HepG2 (cell line): ENCODE results near the gene UBE3B. TPM values are rescaled to one million over a fixed set of nuclear protein-coding genes. Genes with fewer than 3 reads are reported as not detected.
A peak's percentile ranks its signal among the peaks of the same experiment; 100 is the strongest.

ENCODE experiments used
- AGO1 ChIP-seq: fragments of 200-400 bp; formaldehyde crosslinking; IDR thresholded peaks from 2 replicates; pipeline ENCODE4 v1.6.1; 2017; ENCODE audit warnings: mild to moderate bottlenecking, low read depth, low read length, moderate library complexity; ENCODE audit not compliant: poor library complexity, severe bottlenecking
- CHD2 ChIP-seq: IDR thresholded peaks from 2 replicates; pipeline ENCODE4 v1.6.1; 2011; ENCODE audit warnings: low read depth, low read length, improper control_type of control experiment
- CREM ChIP-seq, 2 experiments: sonication (generic) in 1 of 2; formaldehyde crosslinking in 1 of 2; IDR thresholded peaks; 2 replicates each; pipeline versions ENCODE4 v1.4.0 to v1.6.1; 2016 to 2020; ENCODE audit warnings: antibody characterized with exemption in 1 of 2, mild to moderate bottlenecking in 1 of 2, missing genetic modification reagents in 1 of 2
- GFI1 ChIP-seq: sonication (generic); formaldehyde crosslinking; IDR thresholded peaks from 2 replicates; pipeline ENCODE4 v1.5.0; 2020; ENCODE audit warnings: missing genetic modification reagents, mild to moderate bottlenecking, borderline replicate concordance
- HDAC1 ChIP-seq: sonication (generic); formaldehyde crosslinking; IDR thresholded peaks from 2 replicates; pipeline ENCODE4 v1.5.1; 2020; ENCODE audit warnings: mild to moderate bottlenecking, missing genetic modification reagents
- HNRNPUL1 ChIP-seq: fragments of 200-400 bp; formaldehyde crosslinking; IDR thresholded peaks from 2 replicates; pipeline ENCODE4 v1.6.1; 2017; ENCODE audit warnings: low read depth, mild to moderate bottlenecking, low read length, moderate library complexity
- KLF15 ChIP-seq: sonication (generic); formaldehyde crosslinking; IDR thresholded peaks from 2 replicates; pipeline ENCODE4 v1.8.1; 2023; ENCODE audit warnings: borderline replicate concordance, mild to moderate bottlenecking, inconsistent platforms, missing genetic modification reagents, mixed read lengths
- NCOA1 ChIP-seq: sonication (generic); formaldehyde crosslinking; IDR thresholded peaks from 2 replicates; pipeline ENCODE4 v1.9.0; 2021; ENCODE audit warnings: missing genetic modification reagents
- PHB2 ChIP-seq: fragments of 450-650 bp; IDR thresholded peaks from 2 replicates; pipeline ENCODE4 v1.6.1; 2018; ENCODE audit not compliant: partially characterized antibody
- POGZ ChIP-seq: sonication (generic); formaldehyde crosslinking; IDR thresholded peaks from 2 replicates; pipeline ENCODE4 v1.4.0; 2020; ENCODE audit warnings: mild to moderate bottlenecking, missing genetic modification reagents
- SRSF9 ChIP-seq: fragments of 200-400 bp; formaldehyde crosslinking; IDR thresholded peaks from 2 replicates; pipeline ENCODE4 v1.6.1; 2018; ENCODE audit warnings: borderline replicate concordance, mild to moderate bottlenecking, low read depth, low read length; ENCODE audit not compliant: insufficient read depth, poor library complexity, severe bottlenecking
- STAG1 ChIP-seq: sonication (generic); formaldehyde crosslinking; IDR thresholded peaks from 2 replicates; pipeline ENCODE4 v1.4.0; 2020; ENCODE audit warnings: missing genetic modification reagents
- ZNF282 ChIP-seq: fragments of 450-650 bp; IDR thresholded peaks from 2 replicates; pipeline ENCODE4 v1.6.1; 2018; ENCODE audit not compliant: partially characterized antibody
- ZNF331 ChIP-seq: sonication (generic); formaldehyde crosslinking; IDR thresholded peaks from 2 replicates; pipeline ENCODE4 v1.4.0; 2020; ENCODE audit warnings: missing genetic modification reagents
- ZNF547 ChIP-seq: sonication (generic); formaldehyde crosslinking; IDR thresholded peaks from 2 replicates; pipeline ENCODE4 v1.5.1; 2020; ENCODE audit warnings: mild to moderate bottlenecking, missing genetic modification reagents
- ZNF572 ChIP-seq: sonication (generic); formaldehyde crosslinking; IDR thresholded peaks from 2 replicates; pipeline ENCODE4 v1.5.1; 2020; ENCODE audit warnings: mild to moderate bottlenecking, missing genetic modification reagents
- ZNF652 ChIP-seq: IDR thresholded peaks from 2 replicates; pipeline ENCODE4 v1.6.1; 2016; ENCODE audit warnings: low read depth, borderline replicate concordance
- ZNF674 ChIP-seq: sonication (generic); formaldehyde crosslinking; IDR thresholded peaks from 2 replicates; pipeline ENCODE4 v1.5.0; 2020; ENCODE audit warnings: low read depth, mild to moderate bottlenecking, missing genetic modification reagents
- ZNF790 ChIP-seq: sonication (generic); formaldehyde crosslinking; IDR thresholded peaks from 2 replicates; pipeline ENCODE4 v1.8.0; 2022; ENCODE audit warnings: missing genetic modification reagents, mild to moderate bottlenecking, borderline replicate concordance
- polyA plus RNA-seq, 8 experiments: library from polyadenylated mRNA; depleted of rRNA in 3 of 8; stranded (reverse) in 7 of 8; unstranded in 1 of 8; fragments of >200 nt; fragmentation: Illumina TruSeq in 4 of 8; extraction: Trizol in 4 of 8; gene quantifications; 2 replicates each; pipeline versions ENCODE4 v1.2.1 to v1.2.3, GENCODE V29; 2011 to 2016; ENCODE audit warnings: low read depth in 4 of 8, missing spikeins in 1 of 8, mixed read lengths in 1 of 8; ENCODE audit not compliant: insufficient read depth in 1 of 8
- total RNA-seq, 5 experiments: library from RNA; depleted of rRNA; stranded (reverse); fragments of >200 nt; fragmentation: Illumina TruSeq; extraction: Trizol; gene quantifications; 2 replicates each; pipeline ENCODE4 v1.2.3, GENCODE V29; 2016; ENCODE audit warnings: low read depth in 1 of 5
- TF ChIP-seq, protein P1 (sequence below): sonication (generic); formaldehyde crosslinking; IDR thresholded peaks from 2 replicates; pipeline ENCODE4 v1.5.1; 2020; ENCODE audit warnings: missing genetic modification reagents, mild to moderate bottlenecking, borderline replicate concordance
- TF ChIP-seq, protein P2 (sequence below): sonication (generic); formaldehyde crosslinking; IDR thresholded peaks from 2 replicates; pipeline ENCODE4 v1.4.0; 2020; ENCODE audit warnings: mild to moderate bottlenecking, missing genetic modification reagents

The UBE3B gene
- total and polyA plus RNA-seq, 2 of the 13 experiments (the other 11 are each of a cell fraction or from before 2014, with no cell fraction given) = 22.7 to 25.3 TPM

DNA sequence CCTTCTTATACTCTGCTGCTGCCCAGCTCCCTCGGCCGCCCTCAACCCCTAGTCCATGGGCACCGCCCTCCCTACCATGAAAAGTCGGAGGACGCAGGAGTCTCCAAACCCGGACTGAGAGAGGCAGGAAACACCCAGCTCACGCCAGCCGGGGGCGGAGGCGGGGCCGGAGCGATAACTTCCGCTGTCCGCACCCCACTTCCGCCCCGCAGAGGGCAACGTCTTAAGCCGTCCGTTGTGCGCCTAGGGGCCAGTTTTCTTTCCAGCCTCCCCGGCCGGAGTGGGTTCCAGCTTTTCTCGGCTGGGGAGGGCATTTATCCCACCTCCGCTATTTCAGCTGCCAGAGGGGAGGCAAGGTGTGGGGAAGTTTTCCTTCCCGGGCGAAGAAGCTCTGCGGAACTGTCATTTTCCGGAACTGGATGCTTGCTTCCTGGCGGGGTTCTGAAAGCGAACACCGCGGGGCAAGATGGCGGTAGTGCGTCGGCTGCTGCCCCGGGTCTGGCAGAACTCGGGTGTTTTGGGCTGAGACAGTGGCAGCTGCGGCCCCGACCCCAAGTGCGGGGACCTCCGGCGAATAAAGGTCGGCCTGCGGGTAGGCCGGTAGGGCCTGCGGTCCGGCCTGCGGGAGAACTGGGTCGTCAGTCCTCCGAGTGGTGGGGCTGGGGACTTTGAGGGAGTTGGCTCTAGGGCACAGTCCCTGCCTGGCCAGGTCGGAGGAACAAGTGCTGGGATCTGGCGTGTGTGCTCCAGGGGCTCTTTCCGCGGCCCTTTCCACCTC, at the start of gene UBE3B, which contains the start of gene KCTD10 (continued):
- TF ChIP-seq STAG1 (CRISPR knock-in tag) (no peak), KLF15 (CRISPR knock-in tag) (peak; percentile 70; the same call in 1 of the 2 replicates), AGO1 (no peak), ZNF652 (no peak), ZNF572 (CRISPR knock-in tag) (no peak), CREM (IDR thresholded peaks at IDR 0.05) (peak; percentile 87), CREM (CRISPR knock-in tag; IDR thresholded peaks at IDR 0.05) (no peak), POGZ (CRISPR knock-in tag) (peak; percentile 82), CHD2 (no peak), ZNF331 (CRISPR knock-in tag) (0 out of 2 replicates have a peak, but pooled peaks have one; percentile 7), ZNF547 (peak; percentile 88; the same call in 1 of the 2 replicates), NCOA1 (CRISPR knock-in tag) (no peak), ZNF790 (CRISPR knock-in tag) (no peak), HDAC1 (peak; percentile 95), SRSF9 (no peak), ZNF282 (no peak), GFI1 (peak; percentile 55; the same call in 1 of the 2 replicates), ZNF674 (CRISPR knock-in tag) (no peak), HNRNPUL1 (no peak), PHB2 (no peak)
- TF ChIP-seq, protein P1, sequence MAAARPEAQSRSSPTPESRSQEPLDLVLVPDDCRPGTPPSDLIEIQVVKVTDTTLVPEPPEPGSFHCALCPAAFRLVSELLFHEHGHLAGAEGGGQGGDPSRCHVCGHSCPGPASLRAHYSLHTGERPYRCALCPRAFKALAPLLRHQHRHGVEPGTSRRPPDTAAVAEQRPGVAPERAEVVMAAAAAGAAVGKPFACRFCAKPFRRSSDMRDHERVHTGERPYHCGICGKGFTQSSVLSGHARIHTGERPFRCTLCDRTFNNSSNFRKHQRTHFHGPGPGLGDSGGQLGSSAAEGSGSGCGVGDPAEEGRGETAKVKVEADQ (CRISPR knock-in tag) = no peak; the same call in 1 of the 2 replicates
- TF ChIP-seq, protein P2, sequence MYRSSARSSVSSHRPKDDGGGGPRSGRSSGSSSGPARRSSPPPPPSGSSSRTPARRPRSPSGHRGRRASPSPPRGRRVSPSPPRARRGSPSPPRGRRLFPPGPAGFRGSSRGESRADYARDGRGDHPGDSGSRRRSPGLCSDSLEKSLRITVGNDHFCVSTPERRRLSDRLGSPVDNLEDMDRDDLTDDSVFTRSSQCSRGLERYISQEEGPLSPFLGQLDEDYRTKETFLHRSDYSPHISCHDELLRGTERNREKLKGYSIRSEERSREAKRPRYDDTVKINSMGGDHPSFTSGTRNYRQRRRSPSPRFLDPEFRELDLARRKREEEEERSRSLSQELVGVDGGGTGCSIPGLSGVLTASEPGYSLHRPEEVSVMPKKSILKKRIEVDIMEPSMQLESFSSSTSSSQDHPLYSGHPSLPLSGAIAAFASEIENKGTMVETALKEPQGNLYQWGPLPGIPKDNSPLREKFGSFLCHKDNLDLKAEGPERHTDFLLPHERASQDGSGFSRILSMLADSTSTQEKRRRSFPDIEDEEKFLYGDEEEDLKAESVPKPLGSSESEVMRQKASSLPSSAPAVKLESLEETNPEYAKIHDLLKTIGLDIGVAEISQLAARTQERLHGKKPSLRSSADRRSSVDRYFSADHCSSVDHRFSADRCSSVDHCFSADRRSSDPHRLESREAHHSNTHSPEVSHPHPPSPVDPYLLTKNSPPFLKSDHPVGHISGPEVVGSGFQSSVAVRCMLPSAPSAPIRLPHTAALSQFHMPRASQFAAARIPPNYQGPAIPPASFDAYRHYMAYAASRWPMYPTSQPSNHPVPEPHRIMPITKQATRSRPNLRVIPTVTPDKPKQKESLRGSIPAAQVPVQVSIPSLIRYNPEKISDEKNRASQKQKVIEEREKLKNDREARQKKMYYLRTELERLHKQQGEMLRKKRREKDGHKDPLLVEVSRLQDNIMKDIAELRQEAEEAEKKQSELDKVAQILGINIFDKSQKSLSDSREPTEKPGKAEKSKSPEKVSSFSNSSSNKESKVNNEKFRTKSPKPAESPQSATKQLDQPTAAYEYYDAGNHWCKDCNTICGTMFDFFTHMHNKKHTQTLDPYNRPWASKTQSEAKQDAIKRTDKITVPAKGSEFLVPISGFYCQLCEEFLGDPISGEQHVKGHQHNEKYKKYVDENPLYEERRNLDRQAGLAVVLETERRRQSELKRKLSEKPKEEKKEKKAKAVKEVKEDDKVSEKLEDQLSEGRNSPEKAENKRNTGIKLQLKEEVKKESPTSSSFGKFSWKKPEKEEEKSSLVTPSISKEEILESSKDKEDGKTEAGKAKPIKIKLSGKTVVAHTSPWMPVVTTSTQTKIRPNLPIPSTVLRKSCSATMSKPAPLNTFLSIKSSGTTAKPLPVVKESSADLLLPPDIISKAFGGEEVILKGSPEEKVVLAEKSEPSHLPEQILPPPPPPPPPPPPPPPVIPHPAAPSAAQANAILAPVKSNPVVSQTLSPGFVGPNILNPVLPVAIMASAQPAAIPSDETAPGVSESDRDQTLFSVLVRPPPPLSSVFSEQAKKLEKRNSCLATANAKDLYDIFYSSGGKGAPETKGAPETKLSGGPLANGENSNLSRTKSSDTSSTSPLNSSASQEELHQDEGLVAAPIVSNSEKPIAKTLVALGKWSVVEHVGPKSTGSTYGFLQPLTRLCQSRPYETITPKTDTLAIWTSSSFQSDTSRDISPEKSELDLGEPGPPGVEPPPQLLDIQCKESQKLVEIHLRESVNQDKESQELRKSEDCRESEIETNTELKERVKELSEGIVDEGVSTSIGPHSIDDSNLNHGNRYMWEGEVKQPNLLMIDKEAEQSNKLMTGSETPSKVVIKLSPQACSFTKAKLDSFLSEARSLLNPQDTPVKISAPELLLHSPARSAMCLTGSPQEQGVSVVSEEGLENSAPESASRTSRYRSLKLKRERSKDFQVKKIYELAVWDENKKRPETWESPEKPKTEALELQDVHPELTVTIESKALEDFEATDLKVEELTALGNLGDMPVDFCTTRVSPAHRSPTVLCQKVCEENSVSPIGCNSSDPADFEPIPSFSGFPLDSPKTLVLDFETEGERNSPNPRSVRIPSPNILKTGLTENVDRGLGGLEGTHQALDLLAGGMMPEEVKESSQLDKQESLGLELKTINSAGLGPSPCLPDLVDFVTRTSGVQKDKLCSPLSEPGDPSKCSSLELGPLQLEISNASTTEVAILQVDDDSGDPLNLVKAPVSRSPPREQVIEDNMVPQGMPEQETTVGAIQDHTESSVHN (CRISPR knock-in tag) = no peak
